ENCODE measurements around the gene LAMA5.

Gene LAMA5

DNA sequence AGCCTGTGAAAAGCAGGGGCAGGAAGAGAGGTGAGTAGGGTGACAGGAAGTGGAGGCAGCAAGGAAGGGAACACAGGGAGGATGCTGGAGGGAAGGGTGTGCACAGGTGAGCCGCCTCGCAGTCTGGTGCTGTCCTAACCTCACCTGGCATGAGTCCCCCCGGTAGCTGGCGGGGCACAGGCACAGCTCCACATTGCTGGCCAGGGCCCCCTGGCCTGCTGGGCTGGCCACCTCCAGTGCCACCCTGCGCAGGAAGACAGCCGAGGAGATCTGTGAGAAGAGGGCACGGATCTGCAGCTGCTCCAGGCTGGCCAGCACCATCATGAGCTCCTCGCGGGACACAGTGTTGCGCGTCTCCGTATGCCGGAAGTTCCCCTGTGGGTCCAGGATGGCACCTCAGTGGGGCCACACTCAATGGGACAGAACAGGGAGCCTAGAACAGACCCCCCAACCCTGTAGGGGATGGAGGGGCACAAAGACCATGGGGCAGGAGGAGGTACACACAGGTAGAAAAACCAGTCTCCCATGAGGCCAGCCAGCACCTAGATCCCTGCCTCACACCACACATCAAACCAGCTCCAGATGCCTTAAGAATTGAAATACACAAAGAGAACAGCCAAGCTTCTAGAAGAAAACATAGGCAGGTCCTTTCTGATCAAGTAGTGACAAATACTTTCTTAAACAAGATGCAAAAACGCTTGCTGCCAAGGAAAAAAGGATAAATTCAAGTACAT is 41.8 kb downstream of the LAMA5 start:
- no peak for DNase-seq

DNA sequence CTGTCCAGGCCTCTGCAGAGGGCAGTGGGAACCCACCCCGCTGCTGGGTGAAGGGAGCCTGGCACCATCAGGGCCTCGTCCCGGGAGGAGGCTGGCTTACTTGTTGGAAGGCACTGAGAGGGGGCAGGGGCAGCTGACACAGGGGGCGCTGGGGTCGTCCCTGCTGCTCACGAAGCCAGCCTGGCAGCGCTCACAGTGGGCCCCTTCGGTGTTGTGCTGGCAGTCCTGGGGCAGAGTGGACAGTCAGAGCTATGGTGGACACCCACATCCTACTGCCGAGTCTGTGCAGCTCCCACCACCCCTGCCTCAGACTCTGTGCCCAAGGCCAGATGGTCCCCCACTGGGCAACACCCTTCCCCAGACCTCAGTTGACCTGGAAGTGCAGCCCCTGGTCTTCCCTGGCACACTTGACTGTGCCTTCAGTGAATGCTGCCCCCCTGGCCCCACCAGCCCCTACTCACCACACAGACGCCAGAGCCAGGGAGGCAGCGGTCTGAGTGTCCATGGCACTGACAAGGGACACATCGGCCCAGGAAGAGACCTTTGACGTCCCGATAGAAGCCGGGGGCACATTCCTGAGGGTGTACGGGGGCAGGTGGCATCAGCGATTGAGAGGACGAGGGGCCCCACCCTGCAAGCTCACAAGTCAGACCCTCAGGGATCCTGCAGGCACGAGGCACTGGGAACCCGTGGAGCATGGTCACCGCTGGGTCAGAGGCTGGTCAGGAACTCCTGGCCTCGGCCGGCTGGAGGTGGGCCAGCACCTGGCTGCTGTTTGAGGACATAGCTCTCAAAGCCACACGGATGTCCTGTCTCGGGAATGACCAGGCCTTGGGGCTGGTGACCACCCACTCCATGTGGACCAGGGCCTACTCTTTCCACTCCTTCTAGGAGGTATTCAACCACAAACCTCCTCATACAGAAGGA is 42.9 kb downstream of the LAMA5 start:
- DNase-seq: no peak

GRCh38 chr20:62323146-62323979 is 43.7 kb downstream of the LAMA5 start:
- no peak for DNase-seq

GRCh38 chr20:62322492-62323041 is 44.5 kb downstream of the LAMA5 start:
- no peak for DNase-seq

DNA sequence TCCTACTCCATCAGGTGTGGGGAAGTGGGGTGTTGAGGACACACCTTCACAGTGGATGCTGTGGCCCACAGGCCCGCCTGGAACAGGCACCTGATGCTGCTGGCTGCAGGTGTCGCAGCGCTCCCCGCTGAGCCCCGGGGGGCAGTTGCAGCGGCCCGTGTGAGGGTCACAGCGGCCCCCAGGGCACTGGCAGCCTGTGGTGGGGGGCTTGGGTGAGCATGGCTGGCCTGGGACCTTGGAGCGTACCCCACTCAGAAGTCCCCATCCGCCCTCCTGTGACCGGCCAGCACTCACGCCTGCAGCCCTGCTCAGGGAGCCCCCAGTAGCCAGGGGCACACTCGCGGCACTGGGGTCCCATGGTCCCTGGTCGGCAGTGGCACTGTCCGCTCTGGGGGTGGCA is 45.1 kb downstream of the LAMA5 start:
- DNase-seq: no peak

- no peak for DNase-seq
Observed at GRCh38 chr20:62321521-62321948, 45.6 kb downstream of the LAMA5 start.

DNA sequence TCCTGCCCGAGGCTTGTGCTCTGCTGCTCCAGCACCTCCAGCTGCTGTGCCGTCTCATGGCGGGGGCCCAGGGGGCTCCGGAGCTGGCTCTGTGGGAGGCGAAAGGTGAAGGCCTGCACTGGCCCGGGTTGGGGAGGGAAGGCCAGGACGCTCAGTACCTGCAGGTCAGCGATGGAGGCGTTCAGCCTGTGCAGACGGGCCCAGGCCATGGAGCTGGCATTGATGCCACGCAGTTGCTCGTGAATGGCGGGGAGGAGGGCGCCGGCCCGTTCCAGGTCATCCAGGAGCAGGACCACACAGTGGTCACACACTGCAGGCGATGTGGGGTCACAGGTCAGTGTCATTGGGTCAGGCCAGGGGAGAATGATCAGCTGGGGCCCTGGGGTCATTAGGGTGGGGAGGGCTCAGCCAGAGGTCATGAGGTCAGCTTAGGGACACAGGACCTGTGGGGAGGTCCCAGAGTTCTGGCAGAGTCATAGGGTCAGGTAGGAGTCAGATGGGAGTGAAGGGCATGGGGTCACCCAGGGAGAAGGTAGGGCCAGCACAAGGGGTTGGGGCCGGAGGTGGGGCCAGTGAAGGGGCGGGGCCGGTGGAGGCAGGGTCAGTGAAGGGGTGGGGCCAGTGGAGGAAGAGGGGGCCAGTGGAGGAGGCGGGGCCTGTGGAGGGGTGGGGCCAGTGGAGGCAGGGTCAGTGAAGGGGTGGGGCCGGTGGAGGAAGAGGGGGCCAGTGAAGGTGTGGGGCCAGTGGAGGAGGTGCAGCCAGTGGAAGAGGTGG is 46.3 kb downstream of the LAMA5 start:
- DNase-seq: no peak

DNA sequence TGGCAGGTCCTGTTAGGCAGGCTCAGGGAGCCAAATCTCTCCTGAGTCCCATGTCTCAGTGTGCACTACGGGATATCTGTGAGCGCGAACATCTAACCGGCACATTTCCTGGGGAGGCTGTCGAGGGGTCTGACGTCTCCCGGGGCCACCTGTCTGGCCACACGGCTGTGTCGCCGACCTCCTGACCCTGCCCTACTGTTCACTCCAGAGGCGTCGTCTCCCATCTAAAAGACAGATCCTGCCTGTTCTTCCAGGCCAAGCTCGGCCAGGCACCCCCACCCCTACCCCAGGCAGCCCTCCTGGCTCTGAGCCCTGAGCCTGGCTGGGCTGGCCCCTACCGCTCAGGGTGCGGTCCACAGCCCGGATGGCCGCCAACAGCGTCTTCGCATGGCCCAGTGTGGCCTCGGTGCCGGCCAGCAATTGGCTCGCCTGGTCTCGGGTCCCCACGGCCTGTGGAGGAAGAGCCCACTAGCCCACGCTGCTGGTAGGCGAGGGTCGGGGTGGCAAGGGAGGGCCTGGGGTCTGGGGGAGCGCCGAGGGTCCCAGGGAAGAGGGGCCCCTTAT is 47.7 kb downstream of the LAMA5 start:
- DNase-seq: no peak

DNA sequence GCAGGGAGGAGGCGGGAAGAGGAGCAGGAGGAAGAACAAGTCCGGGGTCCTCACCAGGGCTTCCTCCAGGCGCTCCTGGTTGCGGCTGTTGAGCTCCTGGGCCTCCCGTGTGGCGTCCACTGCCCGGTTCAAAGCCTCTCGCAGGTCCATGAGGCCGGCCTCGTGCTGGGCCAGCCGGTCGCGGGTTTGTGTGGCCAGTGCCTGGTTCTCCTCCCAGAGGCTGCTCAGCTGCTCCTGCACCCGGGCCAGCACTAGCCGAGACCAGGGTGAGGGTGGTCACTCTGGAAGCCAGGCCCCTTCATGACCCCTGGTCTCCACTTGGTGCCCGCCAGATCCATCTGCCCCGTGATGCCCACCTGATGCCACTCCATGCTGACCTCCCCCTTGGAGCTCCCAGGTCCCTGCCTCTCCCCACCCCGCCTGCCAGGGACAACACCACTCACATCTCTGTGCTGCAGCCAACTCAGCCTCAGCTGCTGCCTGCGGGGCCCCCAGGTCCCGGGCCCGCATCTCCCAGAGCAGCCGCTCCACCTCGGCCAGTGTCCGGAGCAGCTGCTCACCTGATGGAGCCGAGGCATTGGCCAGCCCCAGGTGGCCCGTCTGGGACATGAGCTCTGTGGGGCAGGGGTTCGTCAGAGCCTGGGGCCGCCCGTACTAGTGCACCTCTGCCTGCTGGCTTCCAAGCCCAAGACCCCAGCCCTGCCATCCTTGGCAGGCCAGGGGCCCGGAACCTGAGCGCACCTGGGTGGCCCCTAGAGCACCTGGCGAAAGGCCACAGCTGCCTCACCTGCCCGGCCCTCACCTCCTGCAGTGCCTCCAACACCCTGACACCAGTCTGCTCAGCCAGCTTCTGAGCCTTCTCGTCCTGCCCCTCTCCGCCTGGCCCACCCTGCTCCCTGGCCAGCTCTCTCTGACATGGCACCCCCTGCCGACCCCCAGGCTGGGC is 48.4 kb downstream of the LAMA5 start:
- DNase-seq: no peak

DNA sequence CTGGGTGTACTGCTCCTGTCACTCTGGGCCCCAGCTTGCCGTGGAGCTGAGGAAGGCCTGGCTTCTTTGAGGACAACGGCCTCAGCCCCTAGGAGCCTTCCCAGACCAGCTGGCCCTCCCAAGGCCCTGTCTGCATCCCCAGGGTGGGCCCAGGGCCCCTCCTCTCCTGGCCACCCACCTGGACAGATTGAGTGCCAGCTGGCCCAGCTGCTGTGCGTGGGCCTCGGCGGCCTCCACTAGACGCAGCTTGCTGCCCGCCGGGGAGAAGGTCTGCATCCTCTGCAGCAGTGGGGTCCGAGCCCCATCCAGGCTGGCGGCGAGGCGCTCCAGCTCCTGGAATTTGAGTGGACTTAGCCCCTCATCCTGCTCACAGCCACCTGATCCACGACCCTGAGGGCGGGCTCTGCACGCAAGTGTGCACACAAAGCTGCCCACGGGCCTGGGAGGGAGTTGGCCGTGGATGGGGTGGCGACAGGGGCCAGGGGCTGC is 49.9 kb downstream of the LAMA5 start:
- no peak for DNase-seq

- no peak for DNase-seq
Observed at GRCh38 chr20:62316331-62317166, 50.6 kb downstream of the LAMA5 start.

GRCh38 chr20:62315773-62316172 is 51.3 kb downstream of the LAMA5 start:
- DNase-seq: no peak

- no peak for DNase-seq
Observed at GRCh38 chr20:62314711-62315302, 52.3 kb downstream of the LAMA5 start.

- no peak for DNase-seq
Observed at GRCh38 chr20:62314339-62314638, 52.8 kb downstream of the LAMA5 start.

DNA sequence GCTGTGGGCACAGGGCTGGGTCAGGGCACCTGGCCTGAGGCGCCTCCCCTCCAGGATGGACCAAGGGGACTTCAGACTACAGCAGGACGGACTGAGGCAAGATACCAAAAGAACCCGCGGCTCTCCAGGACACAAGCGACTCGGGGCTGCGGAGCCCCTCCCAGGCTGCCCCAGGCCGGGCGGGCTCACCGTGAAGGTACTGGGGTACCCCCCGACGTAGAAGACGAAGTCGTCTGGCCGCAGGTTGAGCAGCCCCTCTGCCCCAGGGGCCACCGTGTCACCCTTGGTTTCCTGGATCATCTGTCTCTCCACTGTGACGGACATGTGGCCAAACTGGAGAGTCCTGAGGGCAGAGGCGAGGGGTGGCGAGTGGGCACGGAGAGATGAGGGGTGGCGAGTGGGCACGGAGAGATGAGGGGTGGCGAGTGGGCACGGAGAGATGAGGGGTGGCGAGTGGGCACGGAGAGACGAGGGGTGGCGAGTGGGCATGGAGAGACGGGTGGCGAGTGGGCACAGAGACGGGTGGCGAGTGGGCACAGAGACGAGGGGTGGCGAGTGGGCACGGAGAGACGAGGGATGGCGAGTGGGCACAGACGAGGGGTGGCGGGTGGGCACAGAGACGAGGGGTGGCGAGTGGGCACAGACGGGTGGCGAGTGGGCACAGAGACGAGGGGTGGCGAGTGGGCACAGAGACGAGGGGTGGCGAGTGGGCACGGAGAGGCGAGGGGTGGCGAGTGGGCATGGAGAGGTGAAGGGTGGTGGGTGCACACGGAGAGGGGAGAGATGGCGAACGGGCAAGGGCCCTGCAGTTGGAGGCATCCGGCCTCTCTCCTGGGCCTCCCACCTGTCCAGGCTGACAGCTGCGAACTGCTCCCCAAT is 53.4 kb downstream of the LAMA5 start:
- no peak for DNase-seq

DNA sequence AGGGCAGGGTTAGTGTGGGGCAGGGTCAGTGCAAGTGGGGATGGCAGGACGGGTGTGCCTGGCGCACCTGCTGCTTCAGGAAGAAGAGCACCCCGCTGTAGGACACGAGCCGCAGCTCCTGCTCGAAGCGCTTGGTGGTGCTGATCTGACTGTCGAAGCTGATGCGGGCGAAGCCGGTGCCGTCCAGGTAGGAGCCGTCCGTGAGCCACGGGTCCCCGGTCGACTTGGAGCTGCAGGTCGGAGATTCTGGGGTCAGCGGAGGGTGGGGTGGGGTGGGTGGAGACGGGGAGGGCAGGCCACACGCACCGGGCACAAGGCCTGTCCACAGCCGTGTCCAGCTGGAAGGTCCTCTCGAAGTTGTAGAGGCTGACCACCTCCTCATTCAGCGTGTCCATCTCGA is 54.1 kb downstream of the LAMA5 start:
- no peak for DNase-seq

DNA sequence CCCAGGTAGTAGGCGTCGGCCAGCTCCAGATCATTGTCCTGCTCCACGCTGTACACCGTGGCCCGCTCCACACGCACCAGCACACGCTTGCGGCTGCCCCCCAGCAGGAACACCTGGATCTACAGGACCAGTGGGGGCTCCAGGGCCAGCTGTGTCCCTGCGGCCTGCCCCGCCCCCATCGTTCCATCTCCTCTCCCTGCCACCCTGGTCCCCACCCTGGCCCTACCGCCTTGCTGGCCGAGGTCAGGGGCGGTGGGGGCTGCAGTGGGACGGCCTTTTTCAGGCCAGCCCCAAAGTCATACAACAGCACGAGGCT is 54.5 kb downstream of the LAMA5 start:
- no peak for DNase-seq
